ENCODE results near the gene TRPM7. TPM values are rescaled to one million over a fixed set of nuclear protein-coding genes. Genes with fewer than 3 reads are reported as not detected.

TRPM7 gene
- total and polyA plus RNA-seq, 9 of the 15 experiments (the other 6 are each of a cell fraction or from before 2014, with no cell fraction given), result 12.3 to 59.2 (median 31.5) TPM

DNA sequence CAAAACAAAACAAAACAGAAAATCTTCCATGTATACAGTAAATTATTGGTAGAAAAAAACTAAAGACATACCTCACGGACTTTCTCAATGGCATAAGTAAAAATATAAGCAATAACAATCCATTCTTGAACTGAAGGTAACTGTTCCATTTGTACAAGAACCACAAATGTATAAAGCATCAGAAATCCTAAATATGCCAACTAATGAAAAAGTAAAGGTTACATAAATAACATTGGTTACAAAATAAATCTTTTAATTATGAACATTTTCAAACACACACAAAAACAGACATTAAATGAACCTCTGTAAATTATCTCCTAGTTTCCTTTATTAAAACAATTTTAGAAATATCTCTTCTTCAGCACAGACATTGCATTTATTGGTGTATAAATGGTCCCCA lies 79.5 kb downstream of the TRPM7 start:
- no peak for FAIRE-seq
- Histone ChIP-seq H3K4me2 (ENCODE audit: insufficient read depth, low read length) (no peak overlapping the region), H3K4me1 (replicated peaks in 1 of 2; ENCODE audit: control insufficient read depth in 2 of 2, insufficient read depth in 2 of 2, low read length in 2 of 2) (no peaks in the 10 kb centered on the region), H3K9me1 (ENCODE audit: control insufficient read depth, insufficient read depth, low read length) (no peaks in the 10 kb centered on the region), H4K20me1 (replicated peaks; ENCODE audit: control insufficient read depth, insufficient read depth, low read length) (no peaks in the 10 kb centered on the region), H2AFZ (ENCODE audit: low read depth, low read length) (no peak overlapping the region), H3K9ac (ENCODE audit: insufficient read depth in 1 of 2, low read depth in 2 of 2, low read length in 2 of 2) (no peak overlapping the region), H3K4me3 (no peak overlapping the region), H3K79me2 (ENCODE audit: control insufficient read depth, insufficient read depth, low read length) (no peaks in the 10 kb centered on the region; the same call in 2 of the 3 replicates), H3K36me3 (ENCODE audit: control insufficient read depth, insufficient read depth, low read length) (peaks cover 86% of the 10 kb centered on the region), H3K9me3 (replicated peaks; ENCODE audit: control insufficient read depth, insufficient read depth, low read depth, low read length) (no peaks in the 10 kb centered on the region), H3K27ac (ENCODE audit: extremely low read depth, low read depth, low read length) (no peak overlapping the region), H3K27me3 (ENCODE audit: control insufficient read depth in 2 of 2, insufficient read depth in 2 of 2, low read length in 2 of 2) (no peaks in the 10 kb centered on the region)
- 100% methylated on average over 1 of the region's 1 CpG for WGBS (ENCODE audit: insufficient coverage, low coverage, missing lambda C conversion rate)
- DNase-seq (ENCODE audit: extremely low read depth in 1 of 4, low spot score in 3 of 4), result no peak
- no TSS peak for BruUV-seq (replicated peaks)
- TF ChIP-seq E2F8 (IDR thresholded peaks at IDR 0.05; ENCODE audit: low read depth, partially characterized antibody), result no peak
- TF ChIP-seq ZNF316 (IDR thresholded peaks at IDR 0.05), result peak; percentile 74
- TF ChIP-seq NCOA1 (IDR thresholded peaks at IDR 0.05; ENCODE audit: low read depth), result no peak
- TF ChIP-seq C11orf30 (IDR thresholded peaks at IDR 0.05; ENCODE audit: low read depth), result peak; percentile 63
- TF ChIP-seq MAFK (IDR thresholded peaks at IDR 0.05; ENCODE audit: low read length), result peak; percentile 6; the same call in 1 of the 2 replicates
- TF ChIP-seq MYBL2 (IDR thresholded peaks at IDR 0.05; ENCODE audit: low read depth), result no peak
- TF ChIP-seq MYBL2 (CRISPR knock-in tag; IDR thresholded peaks at IDR 0.05; ENCODE audit: borderline replicate concordance), result no peak
- intact Hi-C loops (cut with micrococcal nuclease) (no loop called here), in situ Hi-C loops (cut with MboI) (no loop called here)
- CTCF ChIA-PET (ENCODE audit: low intra/inter-chr PET ratio), result no interaction called here
- POLR2A ChIA-PET, result no interaction called here
- no peak for ATAC-seq
